IPS DF 6.9 (cell line): Measurements from ENCODE around the gene UAP1.
A peak's percentile ranks its signal among the peaks of the same experiment; 100 is the strongest.

Experiments
- DNase-seq: peaks from one replicate; pipeline ENCODE4 v3.0.0-alpha.2; 2013; ENCODE audit warnings: low read depth, low spot score
- H3K27ac ChIP-seq: one replicate; pipeline ENCODE4 v1.5.1; 2013; ENCODE audit warnings: low read length, control low read depth
- H3K27me3 ChIP-seq: 2 replicates; pipeline ENCODE4 v1.6.1; 2013; ENCODE audit warnings: mild to moderate bottlenecking, low read length; ENCODE audit not compliant: control insufficient read depth, insufficient read depth
- H3K36me3 ChIP-seq: 2 replicates; pipeline ENCODE4 v1.6.1; 2013; ENCODE audit warnings: low read length; ENCODE audit not compliant: control insufficient read depth, insufficient read depth
- H3K4me1 ChIP-seq: 2 replicates; pipeline ENCODE4 v1.6.1; 2013; ENCODE audit warnings: low read length; ENCODE audit not compliant: control insufficient read depth, insufficient read depth
- H3K4me3 ChIP-seq: 2 replicates; pipeline ENCODE4 v1.5.1; 2013; ENCODE audit warnings: mild to moderate bottlenecking, low read length
- H3K9me3 ChIP-seq: 2 replicates; pipeline ENCODE4 v1.6.1; 2013; ENCODE audit warnings: low read length, inconsistent platforms; ENCODE audit not compliant: control insufficient read depth, insufficient read depth
- WGBS: extraction: QIAGEN DNeasy Blood & Tissue Kit; methylation state at CpG from one replicate; pipeline ENCODE4 v1.1.7; 2013; ENCODE audit warnings: mixed read lengths, missing lambda C conversion rate; ENCODE audit not compliant: insufficient read length, insufficient coverage; 5-methylcytosine and 5-hydroxymethylcytosine counted together

Gene UAP1

GRCh38 chr1:162561616-162562469 lies at the start of gene UAP1:
Gene UAP1 (plus strand): TSS chr1:162561722. CDS start chr1:162566069, 4,347 bp downstream.
- H3K36me3 ChIP-seq, result no peaks in the 10 kb centered on the region
- H3K4me1 ChIP-seq, result peaks cover 2% of the 10 kb centered on the region; the same call in 1 of the 2 replicates
- peak within 1 kb of the TSS; percentile 85; the same call in 1 of the 2 replicates for H3K4me3 ChIP-seq
- WGBS, result no CpG with 5 or more reads among the region's 69 CpGs
- no peak for DNase-seq
- no peaks in the 10 kb centered on the region for H3K9me3 ChIP-seq
- no peaks in the 10 kb centered on the region; the same call in 1 of the 2 replicates for H3K27me3 ChIP-seq
- no peak within 1 kb of the TSS for H3K27ac ChIP-seq

- H3K36me3 ChIP-seq, result peaks cover 3% of the 10 kb centered on the region; the same call in 1 of the 2 replicates
These were observed 34.2 kb upstream of the UAP1 start for GRCh38 chr1:162527314-162527713.

GRCh38 chr1:162530307-162530987 lies 31.1 kb upstream of the UAP1 start:
- Histone ChIP-seq H3K4me3 (no peak overlapping the region), H3K4me1 (no peaks in the 10 kb centered on the region), H3K27ac (no peak overlapping the region), H3K9me3 (no peaks in the 10 kb centered on the region), H3K27me3 (no peaks in the 10 kb centered on the region), H3K36me3 (no peaks in the 10 kb centered on the region)
- DNase-seq, result peak; percentile 41
- WGBS, result no CpG with 5 or more reads among the region's 7 CpGs

More at GRCh38 chr1:162527314-162527713, 34.2 kb upstream of the UAP1 start:
- Histone ChIP-seq H3K27ac (no peak overlapping the region), H3K4me1 (no peaks in the 10 kb centered on the region), H3K4me3 (no peak overlapping the region), H3K27me3 (no peaks in the 10 kb centered on the region), H3K9me3 (no peaks in the 10 kb centered on the region)
- no peak for DNase-seq

- Histone ChIP-seq H3K9me3 (no peaks in the 10 kb centered on the region), H3K4me1 (no peaks in the 10 kb centered on the region), H3K4me3 (no peak overlapping the region), H3K27me3 (no peaks in the 10 kb centered on the region), H3K27ac (no peak overlapping the region), H3K36me3 (no peaks in the 10 kb centered on the region)
- WGBS, result no CpG with 5 or more reads among the region's 1 CpG
- no peak for DNase-seq
These were observed 30.6 kb upstream of the UAP1 start for GRCh38 chr1:162530988-162531319.

GRCh38 chr1:162535501-162535900 lies 26.0 kb upstream of the UAP1 start:
- no peak for DNase-seq
- H3K27me3 ChIP-seq, result no peaks in the 10 kb centered on the region
- no peaks in the 10 kb centered on the region for H3K4me1 ChIP-seq
- no peaks in the 10 kb centered on the region for H3K9me3 ChIP-seq
- no peak overlapping the region for H3K4me3 ChIP-seq
- WGBS, result no CpG with 5 or more reads among the region's 1 CpG
- no peaks in the 10 kb centered on the region for H3K36me3 ChIP-seq
- H3K27ac ChIP-seq, result no peak overlapping the region

- Histone ChIP-seq H3K27ac (no peak overlapping the region), H3K9me3 (no peaks in the 10 kb centered on the region), H3K36me3 (no peaks in the 10 kb centered on the region), H3K27me3 (no peaks in the 10 kb centered on the region), H3K4me3 (no peak overlapping the region), H3K4me1 (no peaks in the 10 kb centered on the region)
- no peak for DNase-seq
- WGBS, result no CpG with 5 or more reads among the region's 2 CpGs
These were observed 25.0 kb upstream of the UAP1 start for GRCh38 chr1:162536511-162536910.

- Histone ChIP-seq H3K4me3 (no peak overlapping the region), H3K9me3 (no peaks in the 10 kb centered on the region), H3K27ac (no peak overlapping the region), H3K4me1 (no peaks in the 10 kb centered on the region), H3K27me3 (no peaks in the 10 kb centered on the region), H3K36me3 (no peaks in the 10 kb centered on the region)
- no CpG with 5 or more reads among the region's 2 CpGs for WGBS
- DNase-seq, result no peak
These were observed 24.3 kb upstream of the UAP1 start for GRCh38 chr1:162537216-162537615.

GRCh38 chr1:162538815-162539431 lies 22.6 kb upstream of the UAP1 start:
- no peaks in the 10 kb centered on the region for H3K4me1 ChIP-seq
- H3K27me3 ChIP-seq, result no peaks in the 10 kb centered on the region
- no CpG with 5 or more reads among the region's 1 CpG for WGBS
- H3K4me3 ChIP-seq, result no peak overlapping the region
- H3K9me3 ChIP-seq, result no peaks in the 10 kb centered on the region
- no peak for DNase-seq
- H3K27ac ChIP-seq, result no peak overlapping the region
- no peaks in the 10 kb centered on the region for H3K36me3 ChIP-seq

- Histone ChIP-seq H3K36me3 (no peaks in the 10 kb centered on the region), H3K27me3 (no peaks in the 10 kb centered on the region), H3K4me1 (no peaks in the 10 kb centered on the region), H3K9me3 (no peaks in the 10 kb centered on the region), H3K4me3 (no peak overlapping the region), H3K27ac (no peak overlapping the region)
- WGBS, result no CpG with 5 or more reads among the region's 5 CpGs
- DNase-seq, result no peak
These were observed 19.8 kb upstream of the UAP1 start for GRCh38 chr1:162541619-162542141.

- Histone ChIP-seq H3K4me1 (no peaks in the 10 kb centered on the region), H3K36me3 (no peaks in the 10 kb centered on the region), H3K9me3 (no peaks in the 10 kb centered on the region), H3K27me3 (no peaks in the 10 kb centered on the region), H3K4me3 (no peak overlapping the region), H3K27ac (no peak overlapping the region)
- WGBS, result no CpG with 5 or more reads among the region's 3 CpGs
- DNase-seq, result no peak
These were observed 18.3 kb upstream of the UAP1 start for GRCh38 chr1:162543228-162543627.
